ENCODE measurements around the gene UGT3A1. TPM values are rescaled to one million over a fixed set of nuclear protein-coding genes. Genes with fewer than 3 reads are reported as not detected.

Gene UGT3A1
- total RNA-seq, 1 experiment from 2014 or later = 2.1 TPM

DNA sequence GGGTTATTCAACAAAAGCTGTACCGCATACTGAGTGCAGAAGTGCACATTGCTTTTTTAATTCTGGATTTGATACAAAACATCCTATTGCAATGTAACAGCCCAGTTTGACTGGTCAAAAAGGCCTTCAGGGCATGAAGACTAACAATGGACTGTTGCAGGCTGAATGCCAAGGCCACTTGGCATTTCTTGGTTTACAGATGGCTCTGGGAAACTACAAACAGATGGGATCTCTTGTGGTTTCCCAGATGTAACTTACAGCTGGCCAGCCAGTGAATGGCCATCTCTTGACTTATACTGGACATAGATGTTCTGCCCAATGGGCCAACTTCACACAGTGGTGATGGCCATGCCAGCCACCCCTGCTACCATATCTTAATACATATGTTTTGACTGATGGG, 38.7 kb upstream of the UGT3A1 start:
- POLR2A ChIA-PET = no interaction called here
- CTCF ChIA-PET = no interaction called here
- Mint-ChIP-seq H3K27me3 (ENCODE audit: low read depth) (peaks cover 2% of the 10 kb centered on the region; the same call in 1 of the 2 replicates), H3K27ac (no peak overlapping the region), H3K36me3 (peaks cover 6% of the 10 kb centered on the region; the same call in 1 of the 2 replicates), H3K4me3 (no peak overlapping the region), H3K9me3 (peaks cover 25% of the 10 kb centered on the region), H3K4me1 (no peaks in the 10 kb centered on the region)
- ATAC-seq (no peak), DNase-seq (ENCODE audit: low spot score) (no peak)
- TF ChIP-seq ZNF512 (CRISPR knock-in tag; IDR thresholded peaks at IDR 0.05; ENCODE audit: borderline replicate concordance) (no peak), NR3C1 (CRISPR knock-in tag; conservative IDR thresholded peaks at IDR 0.05; ENCODE audit: low read depth) (no peak), TCF7 (CRISPR knock-in tag; IDR thresholded peaks at IDR 0.05; ENCODE audit: low read depth) (no peak)
- TF ChIP-seq, protein P1, sequence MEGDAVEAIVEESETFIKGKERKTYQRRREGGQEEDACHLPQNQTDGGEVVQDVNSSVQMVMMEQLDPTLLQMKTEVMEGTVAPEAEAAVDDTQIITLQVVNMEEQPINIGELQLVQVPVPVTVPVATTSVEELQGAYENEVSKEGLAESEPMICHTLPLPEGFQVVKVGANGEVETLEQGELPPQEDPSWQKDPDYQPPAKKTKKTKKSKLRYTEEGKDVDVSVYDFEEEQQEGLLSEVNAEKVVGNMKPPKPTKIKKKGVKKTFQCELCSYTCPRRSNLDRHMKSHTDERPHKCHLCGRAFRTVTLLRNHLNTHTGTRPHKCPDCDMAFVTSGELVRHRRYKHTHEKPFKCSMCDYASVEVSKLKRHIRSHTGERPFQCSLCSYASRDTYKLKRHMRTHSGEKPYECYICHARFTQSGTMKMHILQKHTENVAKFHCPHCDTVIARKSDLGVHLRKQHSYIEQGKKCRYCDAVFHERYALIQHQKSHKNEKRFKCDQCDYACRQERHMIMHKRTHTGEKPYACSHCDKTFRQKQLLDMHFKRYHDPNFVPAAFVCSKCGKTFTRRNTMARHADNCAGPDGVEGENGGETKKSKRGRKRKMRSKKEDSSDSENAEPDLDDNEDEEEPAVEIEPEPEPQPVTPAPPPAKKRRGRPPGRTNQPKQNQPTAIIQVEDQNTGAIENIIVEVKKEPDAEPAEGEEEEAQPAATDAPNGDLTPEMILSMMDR (IDR thresholded peaks at IDR 0.05) = no peak
- TF ChIP-seq, protein P2, sequence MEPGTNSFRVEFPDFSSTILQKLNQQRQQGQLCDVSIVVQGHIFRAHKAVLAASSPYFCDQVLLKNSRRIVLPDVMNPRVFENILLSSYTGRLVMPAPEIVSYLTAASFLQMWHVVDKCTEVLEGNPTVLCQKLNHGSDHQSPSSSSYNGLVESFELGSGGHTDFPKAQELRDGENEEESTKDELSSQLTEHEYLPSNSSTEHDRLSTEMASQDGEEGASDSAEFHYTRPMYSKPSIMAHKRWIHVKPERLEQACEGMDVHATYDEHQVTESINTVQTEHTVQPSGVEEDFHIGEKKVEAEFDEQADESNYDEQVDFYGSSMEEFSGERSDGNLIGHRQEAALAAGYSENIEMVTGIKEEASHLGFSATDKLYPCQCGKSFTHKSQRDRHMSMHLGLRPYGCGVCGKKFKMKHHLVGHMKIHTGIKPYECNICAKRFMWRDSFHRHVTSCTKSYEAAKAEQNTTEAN (CRISPR knock-in tag; IDR thresholded peaks at IDR 0.05) = no peak
- TF ChIP-seq, protein P3, sequence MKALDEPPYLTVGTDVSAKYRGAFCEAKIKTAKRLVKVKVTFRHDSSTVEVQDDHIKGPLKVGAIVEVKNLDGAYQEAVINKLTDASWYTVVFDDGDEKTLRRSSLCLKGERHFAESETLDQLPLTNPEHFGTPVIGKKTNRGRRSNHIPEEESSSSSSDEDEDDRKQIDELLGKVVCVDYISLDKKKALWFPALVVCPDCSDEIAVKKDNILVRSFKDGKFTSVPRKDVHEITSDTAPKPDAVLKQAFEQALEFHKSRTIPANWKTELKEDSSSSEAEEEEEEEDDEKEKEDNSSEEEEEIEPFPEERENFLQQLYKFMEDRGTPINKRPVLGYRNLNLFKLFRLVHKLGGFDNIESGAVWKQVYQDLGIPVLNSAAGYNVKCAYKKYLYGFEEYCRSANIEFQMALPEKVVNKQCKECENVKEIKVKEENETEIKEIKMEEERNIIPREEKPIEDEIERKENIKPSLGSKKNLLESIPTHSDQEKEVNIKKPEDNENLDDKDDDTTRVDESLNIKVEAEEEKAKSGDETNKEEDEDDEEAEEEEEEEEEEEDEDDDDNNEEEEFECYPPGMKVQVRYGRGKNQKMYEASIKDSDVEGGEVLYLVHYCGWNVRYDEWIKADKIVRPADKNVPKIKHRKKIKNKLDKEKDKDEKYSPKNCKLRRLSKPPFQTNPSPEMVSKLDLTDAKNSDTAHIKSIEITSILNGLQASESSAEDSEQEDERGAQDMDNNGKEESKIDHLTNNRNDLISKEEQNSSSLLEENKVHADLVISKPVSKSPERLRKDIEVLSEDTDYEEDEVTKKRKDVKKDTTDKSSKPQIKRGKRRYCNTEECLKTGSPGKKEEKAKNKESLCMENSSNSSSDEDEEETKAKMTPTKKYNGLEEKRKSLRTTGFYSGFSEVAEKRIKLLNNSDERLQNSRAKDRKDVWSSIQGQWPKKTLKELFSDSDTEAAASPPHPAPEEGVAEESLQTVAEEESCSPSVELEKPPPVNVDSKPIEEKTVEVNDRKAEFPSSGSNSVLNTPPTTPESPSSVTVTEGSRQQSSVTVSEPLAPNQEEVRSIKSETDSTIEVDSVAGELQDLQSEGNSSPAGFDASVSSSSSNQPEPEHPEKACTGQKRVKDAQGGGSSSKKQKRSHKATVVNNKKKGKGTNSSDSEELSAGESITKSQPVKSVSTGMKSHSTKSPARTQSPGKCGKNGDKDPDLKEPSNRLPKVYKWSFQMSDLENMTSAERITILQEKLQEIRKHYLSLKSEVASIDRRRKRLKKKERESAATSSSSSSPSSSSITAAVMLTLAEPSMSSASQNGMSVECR (CRISPR knock-in tag; IDR thresholded peaks at IDR 0.05; ENCODE audit: borderline replicate concordance) = no peak

- peaks cover 3% of the 10 kb centered on the region; the same call in 1 of the 2 replicates for H3K4me1 Mint-ChIP-seq
- TF ChIP-seq ZNF121 (CRISPR knock-in tag; IDR thresholded peaks at IDR 0.05) = no peak
- no peak for TF ChIP-seq ZNF396 (CRISPR knock-in tag; IDR thresholded peaks at IDR 0.05; ENCODE audit: borderline replicate concordance)
- TF ChIP-seq ZNF423 (CRISPR knock-in tag; IDR thresholded peaks at IDR 0.05) = no peak
- no peak for ATAC-seq
- H3K27ac Mint-ChIP-seq = no peak overlapping the region
- POLR2A ChIA-PET = no interaction called here
- no peak overlapping the region for H3K4me3 Mint-ChIP-seq
- H3K27me3 Mint-ChIP-seq (ENCODE audit: low read depth) = peaks cover 7% of the 10 kb centered on the region
- peaks cover 35% of the 10 kb centered on the region for H3K9me3 Mint-ChIP-seq
- CTCF ChIA-PET = no interaction called here
- peaks cover 6% of the 10 kb centered on the region; the same call in 1 of the 2 replicates for H3K36me3 Mint-ChIP-seq
- no peak for DNase-seq (ENCODE audit: low spot score)
Observed at GRCh38 chr5:36028816-36029465, 37.8 kb upstream of the UGT3A1 start.

GRCh38 chr5:36027711-36028110, 36.5 kb upstream of the UGT3A1 start:
- POLR2A ChIA-PET = no interaction called here
- Mint-ChIP-seq H3K4me1 (peaks cover 4% of the 10 kb centered on the region; the same call in 1 of the 2 replicates), H3K36me3 (peaks cover 7% of the 10 kb centered on the region), H3K9me3 (peaks cover 47% of the 10 kb centered on the region), H3K27me3 (ENCODE audit: low read depth) (peaks cover 7% of the 10 kb centered on the region), H3K4me3 (no peak overlapping the region), H3K27ac (no peak overlapping the region)
- DNase-seq (ENCODE audit: low spot score) (no peak), ATAC-seq (no peak)
- TF ChIP-seq, protein P4, sequence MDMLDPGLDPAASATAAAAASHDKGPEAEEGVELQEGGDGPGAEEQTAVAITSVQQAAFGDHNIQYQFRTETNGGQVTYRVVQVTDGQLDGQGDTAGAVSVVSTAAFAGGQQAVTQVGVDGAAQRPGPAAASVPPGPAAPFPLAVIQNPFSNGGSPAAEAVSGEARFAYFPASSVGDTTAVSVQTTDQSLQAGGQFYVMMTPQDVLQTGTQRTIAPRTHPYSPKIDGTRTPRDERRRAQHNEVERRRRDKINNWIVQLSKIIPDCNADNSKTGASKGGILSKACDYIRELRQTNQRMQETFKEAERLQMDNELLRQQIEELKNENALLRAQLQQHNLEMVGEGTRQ (CRISPR knock-in tag; IDR thresholded peaks at IDR 0.05) = no peak
- CTCF ChIA-PET = no interaction called here

All from WTC11 (cell line).